ENCODE results near the gene SNRNP48. TPM values are rescaled to one million over a fixed set of nuclear protein-coding genes. Genes with fewer than 3 reads are reported as not detected.

Gene SNRNP48
- total and polyA plus RNA-seq, 2 of the 8 experiments (the other 6 are each of a cell fraction or from before 2014, with no cell fraction given): 7.7 to 21.0 TPM

GRCh38 chr6:7579851-7580250 lies 10.1 kb upstream of the SNRNP48 start (continued):
- no peak for TF ChIP-seq GTF2F1 (IDR thresholded peaks at IDR 0.05; ENCODE audit: borderline replicate concordance, low read depth, low read length)
- no peak for TF ChIP-seq RBBP5 (IDR thresholded peaks at IDR 0.05; ENCODE audit: borderline replicate concordance, low read depth, low read length)
- no peak for TF ChIP-seq POLR2A (IDR thresholded peaks at IDR 0.05; ENCODE audit: control extremely low read depth in 1 of 2, low read depth in 2 of 2, low read length in 2 of 2)
- TF ChIP-seq GABPA (IDR thresholded peaks at IDR 0.05; ENCODE audit: borderline replicate concordance, insufficient read depth, low read length): no peak
- no peak for TF ChIP-seq TCF12 (IDR thresholded peaks at IDR 0.05; ENCODE audit: low read depth, low read length)
- TF ChIP-seq BRCA1 (IDR thresholded peaks at IDR 0.05; ENCODE audit: low read depth, low read length): no peak

All from H1 (cell line).